SK-N-MC (cell line): ENCODE results near the gene ARPP21.

ENCODE experiments used
- EZH2 ChIP-seq: fragments of 200-600 bp; sonication (generic); IDR thresholded peaks from one replicate; pipeline ENCODE4 v1.6.1; 2017; ENCODE audit warnings: antibody characterized with exemption
- FOXP2 ChIP-seq: optimal IDR thresholded peaks from 2 replicates; pipeline ENCODE3; 2011; ENCODE audit warnings: mild to moderate bottlenecking, moderate library complexity; ENCODE audit not compliant: insufficient read depth; ENCODE audit errors: extremely low read length, control extremely low read depth
- POLR2AphosphoS5 ChIP-seq: IDR thresholded peaks from 2 replicates; pipeline ENCODE4 v1.6.1; 2012; ENCODE audit warnings: mild to moderate bottlenecking, low read depth, low read length, borderline replicate concordance

- TF ChIP-seq EZH2 (no peak), POLR2AphosphoS5 (no peak), FOXP2 (no peak)
These were observed 2.0 kb downstream of the ARPP21 start for GRCh38 chr3:35641331-35641730.
